ENCODE data around the gene DCAF8.

DCAF8 gene

DNA sequence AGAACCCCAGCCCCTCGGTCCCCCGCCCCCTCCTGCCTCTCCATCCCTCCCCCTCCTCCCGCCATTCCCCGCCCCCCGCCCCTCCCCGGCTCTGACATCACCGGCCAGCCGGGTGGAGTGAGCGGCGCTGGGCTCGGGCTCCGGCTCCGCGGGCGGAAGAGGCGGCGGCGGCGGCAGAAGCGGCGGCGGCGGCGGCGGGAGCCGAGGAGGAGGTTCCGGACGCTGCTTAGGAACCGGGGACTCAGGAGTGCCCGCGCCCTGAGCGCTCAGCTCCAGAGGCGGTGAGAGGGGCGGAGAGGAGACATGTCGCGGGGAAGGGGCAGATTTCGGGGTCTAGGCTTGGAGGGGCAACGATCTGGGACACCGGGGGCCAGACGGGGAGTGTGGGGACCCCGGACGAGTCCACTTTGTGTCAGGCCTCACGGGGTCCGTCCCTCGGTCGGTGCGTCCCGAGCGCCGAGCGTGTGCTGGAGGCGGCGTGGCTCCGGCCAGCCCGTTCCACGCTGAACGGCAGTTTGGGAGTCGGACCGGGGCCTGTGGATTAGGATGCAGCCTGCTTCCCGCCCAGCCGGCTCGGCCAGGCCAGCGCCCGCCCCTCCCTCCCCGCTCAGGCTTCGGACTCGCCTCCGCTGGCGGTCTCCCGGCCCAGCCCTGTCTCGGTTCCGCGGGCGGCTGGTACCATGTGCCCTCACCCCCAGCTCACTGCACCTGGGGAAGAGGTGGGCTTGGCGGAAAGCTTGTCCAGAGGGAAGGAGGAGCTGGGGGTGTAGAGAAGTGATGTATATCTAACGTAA lies 56.9 kb downstream of the DCAF8 start, which contains the start of gene PEA15:
Gene PEA15 (plus strand): TSS at position 143 of the 794 bp plus-strand sequence. CDS start 6,161 bp downstream, outside the sequence.
- ChIA-PET POLR2A (no interaction called here), CTCF (interaction anchor here (1.3 to 12.2 kb wide), 4 partner anchors 10 to 402 kb away, joined by 3 to 134 read pairs (median 28); partner anchors contain the start of gene CASQ1)
- DNase-seq (ENCODE audit: extremely low spot score): peak; percentile 89
- TF ChIP-seq, protein P1, sequence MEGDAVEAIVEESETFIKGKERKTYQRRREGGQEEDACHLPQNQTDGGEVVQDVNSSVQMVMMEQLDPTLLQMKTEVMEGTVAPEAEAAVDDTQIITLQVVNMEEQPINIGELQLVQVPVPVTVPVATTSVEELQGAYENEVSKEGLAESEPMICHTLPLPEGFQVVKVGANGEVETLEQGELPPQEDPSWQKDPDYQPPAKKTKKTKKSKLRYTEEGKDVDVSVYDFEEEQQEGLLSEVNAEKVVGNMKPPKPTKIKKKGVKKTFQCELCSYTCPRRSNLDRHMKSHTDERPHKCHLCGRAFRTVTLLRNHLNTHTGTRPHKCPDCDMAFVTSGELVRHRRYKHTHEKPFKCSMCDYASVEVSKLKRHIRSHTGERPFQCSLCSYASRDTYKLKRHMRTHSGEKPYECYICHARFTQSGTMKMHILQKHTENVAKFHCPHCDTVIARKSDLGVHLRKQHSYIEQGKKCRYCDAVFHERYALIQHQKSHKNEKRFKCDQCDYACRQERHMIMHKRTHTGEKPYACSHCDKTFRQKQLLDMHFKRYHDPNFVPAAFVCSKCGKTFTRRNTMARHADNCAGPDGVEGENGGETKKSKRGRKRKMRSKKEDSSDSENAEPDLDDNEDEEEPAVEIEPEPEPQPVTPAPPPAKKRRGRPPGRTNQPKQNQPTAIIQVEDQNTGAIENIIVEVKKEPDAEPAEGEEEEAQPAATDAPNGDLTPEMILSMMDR (IDR thresholded peaks at IDR 0.05; ENCODE audit: control extremely low read depth, extremely low read depth, low read depth, missing control alignments): no peak

DNA sequence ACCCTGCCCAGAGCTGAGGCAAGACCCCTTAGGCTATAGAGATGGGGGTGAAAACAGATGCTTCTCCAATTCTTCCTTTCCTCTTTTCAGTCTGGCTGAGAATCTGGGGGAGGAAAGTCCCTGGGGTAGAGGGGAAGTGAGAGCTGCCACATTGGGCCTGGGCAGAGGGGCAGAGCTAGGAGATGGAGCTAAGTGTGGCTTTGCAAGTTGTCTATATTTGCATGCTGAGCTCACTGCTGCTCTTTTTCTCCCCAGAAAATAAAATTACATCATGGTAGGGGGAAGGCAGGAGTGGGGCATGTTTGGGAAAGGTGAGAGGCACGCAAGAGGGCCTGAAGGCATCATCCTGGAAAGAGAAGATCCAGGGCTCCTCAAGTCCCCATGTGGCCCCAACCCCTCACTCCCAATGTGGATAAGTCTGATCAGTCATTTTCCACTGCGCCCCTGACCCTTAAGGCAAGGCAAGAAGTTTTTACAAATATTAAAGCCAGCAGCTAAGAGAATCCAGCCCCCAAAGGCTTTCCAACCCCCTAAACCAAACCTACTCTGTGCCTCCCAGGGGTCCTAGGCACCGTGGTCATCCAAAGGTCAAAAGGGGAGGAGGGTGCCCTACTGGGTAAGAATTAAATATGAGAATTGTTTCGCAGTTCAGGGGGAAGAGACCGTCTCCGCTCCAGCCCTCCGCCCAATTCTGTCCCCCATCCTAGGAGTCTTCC lies 57.7 kb downstream of the DCAF8 start:
- TF ChIP-seq, protein P1 (IDR thresholded peaks at IDR 0.05; ENCODE audit: control extremely low read depth, extremely low read depth, low read depth, missing control alignments): no peak
- ChIA-PET CTCF (interaction anchor here (0.7 to 12.2 kb wide), 7 partner anchors 11 to 402 kb away, joined by 3 to 134 read pairs (median 3); partner anchors contain the start of gene CASQ1), POLR2A (no interaction called here)
- peak; percentile 68 for DNase-seq (ENCODE audit: extremely low spot score)

DNA sequence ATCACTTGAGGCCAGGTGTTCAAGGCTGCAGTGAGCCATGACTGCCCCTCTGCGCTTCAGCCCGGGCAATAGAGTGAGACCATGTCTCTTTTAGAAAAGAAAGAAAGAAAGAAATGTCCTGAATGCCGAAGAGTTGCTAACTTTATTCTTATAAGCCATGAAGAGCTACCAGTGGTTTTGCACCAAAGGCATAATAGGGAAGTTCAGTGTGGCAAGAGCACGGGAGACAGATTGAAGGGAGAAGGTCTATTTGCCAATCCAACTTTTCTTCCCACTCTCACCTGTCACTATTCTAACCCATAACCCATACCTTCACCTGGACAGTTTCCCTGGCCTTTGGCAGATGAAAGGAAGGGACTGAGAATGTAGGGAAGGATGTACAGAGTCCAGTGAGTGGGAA lies 61.6 kb downstream of the DCAF8 start:
- DNase-seq (ENCODE audit: extremely low spot score): no peak
- CTCF ChIA-PET: interaction anchor here (1.1 to 12.2 kb wide), 7 partner anchors 10 to 176 kb away, joined by 3 to 134 read pairs (median 17); partner anchors contain the start of gene CASQ1
- TF ChIP-seq, protein P1 (IDR thresholded peaks at IDR 0.05; ENCODE audit: control extremely low read depth, extremely low read depth, low read depth, missing control alignments): no peak
- POLR2A ChIA-PET: no interaction called here

DNA sequence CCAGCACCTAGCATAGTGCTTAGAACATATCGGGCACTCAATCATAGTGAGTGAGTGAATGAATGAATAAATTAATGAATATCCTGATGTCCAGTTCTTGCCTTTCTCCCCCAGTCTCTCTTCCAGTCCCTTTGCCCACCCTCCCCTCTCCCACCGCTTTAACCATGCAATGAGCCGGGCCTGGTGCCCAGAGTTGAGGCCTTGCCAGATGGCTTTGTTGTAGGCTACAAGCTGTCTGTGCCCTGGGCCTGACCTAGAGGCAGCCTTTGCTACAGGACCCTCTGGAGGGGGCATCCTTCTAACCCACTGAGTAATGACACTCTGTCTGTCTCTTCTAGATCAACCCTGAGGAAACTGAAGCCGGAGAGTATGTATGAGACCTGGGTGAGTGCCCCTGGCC lies 65.1 kb downstream of the DCAF8 start:
- TF ChIP-seq, protein P1 (IDR thresholded peaks at IDR 0.05; ENCODE audit: control extremely low read depth, extremely low read depth, low read depth, missing control alignments): no peak

DNA sequence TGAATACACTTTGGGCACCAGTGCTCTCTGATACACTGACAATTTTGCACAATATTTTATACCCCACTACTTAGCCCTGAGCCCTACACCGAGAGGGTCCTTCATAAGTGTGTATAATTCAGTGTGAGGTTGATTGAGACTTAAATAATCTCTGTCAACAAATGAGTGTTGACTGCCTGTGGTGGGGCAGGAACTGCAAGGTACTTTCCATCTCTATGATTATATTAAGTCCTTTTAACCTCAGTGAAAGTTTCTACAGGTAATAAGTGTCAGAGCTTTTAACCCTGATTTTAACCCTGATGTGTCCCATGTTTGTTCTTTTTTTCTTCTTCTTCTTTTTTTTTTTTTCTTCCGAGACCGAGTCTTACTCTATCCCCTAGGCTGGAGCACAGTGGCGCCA lies 66.2 kb downstream of the DCAF8 start:
- TF ChIP-seq, protein P1 (IDR thresholded peaks at IDR 0.05; ENCODE audit: control extremely low read depth, extremely low read depth, low read depth, missing control alignments): no peak
- CTCF ChIA-PET: interaction anchor here (1.0 to 2.7 kb wide), 7 partner anchors 9 to 422 kb away, joined by 3 to 14 read pairs (median 4); no protein-coding TSS in a partner anchor
- POLR2A ChIA-PET: no interaction called here
- DNase-seq (ENCODE audit: extremely low spot score): no peak

More for the DNA sequence above, 65.1 kb downstream of the DCAF8 start:
- ChIA-PET CTCF (interaction anchor here (2.0 to 2.9 kb wide), 3 partner anchors 29 to 95 kb away, joined by 5 to 15 read pairs (median 14); no protein-coding TSS in a partner anchor), POLR2A (no interaction called here)
- DNase-seq (ENCODE audit: extremely low spot score): no peak

DNA sequence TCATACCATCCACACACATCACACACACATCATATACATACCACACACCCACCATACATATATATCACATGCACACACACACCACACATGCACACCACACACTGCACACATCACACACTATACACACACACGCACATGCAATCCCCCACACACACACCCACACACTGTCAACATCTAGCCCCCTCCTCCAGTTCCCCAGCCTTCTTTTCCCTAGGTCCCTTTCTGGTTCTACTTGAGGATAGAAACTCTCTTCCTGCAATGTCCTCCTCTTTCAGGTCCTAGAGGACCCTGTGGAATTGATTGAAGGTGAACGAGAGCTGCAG lies 67.7 kb downstream of the DCAF8 start:
- POLR2A ChIA-PET: no interaction called here
- no peak for DNase-seq (ENCODE audit: extremely low spot score)
- CTCF ChIA-PET: interaction anchor here (1.4 to 2.7 kb wide), 3 partner anchors 57 to 424 kb away, joined by 4 to 14 read pairs (median 11); no protein-coding TSS in a partner anchor
- TF ChIP-seq, protein P1 (IDR thresholded peaks at IDR 0.05; ENCODE audit: control extremely low read depth, extremely low read depth, low read depth, missing control alignments): no peak
